SK-N-SH treated with all-trans-retinoic acid at 6 μM for 48 hours (cell line): Measurements from ENCODE around the gene MCTP2.

Experiments
- BACH2 ChIP-seq: fragments of 250-450 bp; sonication (Bioruptor Pico); IDR thresholded peaks from 2 replicates; pipeline ENCODE4 v1.9.0; 2021; ENCODE audit warnings: mild to moderate bottlenecking, borderline replicate concordance
- CSDC2 ChIP-seq: fragments of 250-450 bp; sonication (Bioruptor Pico); IDR thresholded peaks from 2 replicates; pipeline ENCODE4 v1.5.0; 2020; ENCODE audit warnings: mild to moderate bottlenecking, moderate library complexity
- GLIS3 ChIP-seq: fragments of 250-450 bp; sonication (Bioruptor Pico); IDR thresholded peaks from 2 replicates; pipeline ENCODE4 v1.5.0; 2020; ENCODE audit warnings: mild to moderate bottlenecking, moderate library complexity
- ZFP30 ChIP-seq: fragments of 450-650 bp; formaldehyde crosslinking; IDR thresholded peaks from 2 replicates; pipeline ENCODE4 v1.5.0; 2022; ENCODE audit warnings: mild to moderate bottlenecking, moderate library complexity
- ZNF70 ChIP-seq: fragments of 450-650 bp; formaldehyde crosslinking; IDR thresholded peaks from 2 replicates; pipeline ENCODE4 v1.5.0; 2020; ENCODE audit warnings: mild to moderate bottlenecking, moderate library complexity
- TF ChIP-seq, protein P1 (sequence below): fragments of 250-450 bp; sonication (Bioruptor Pico); IDR thresholded peaks from 2 replicates; pipeline ENCODE4 v1.8.0; 2021; ENCODE audit warnings: low read depth, mild to moderate bottlenecking, moderate library complexity, borderline replicate concordance

DNA sequence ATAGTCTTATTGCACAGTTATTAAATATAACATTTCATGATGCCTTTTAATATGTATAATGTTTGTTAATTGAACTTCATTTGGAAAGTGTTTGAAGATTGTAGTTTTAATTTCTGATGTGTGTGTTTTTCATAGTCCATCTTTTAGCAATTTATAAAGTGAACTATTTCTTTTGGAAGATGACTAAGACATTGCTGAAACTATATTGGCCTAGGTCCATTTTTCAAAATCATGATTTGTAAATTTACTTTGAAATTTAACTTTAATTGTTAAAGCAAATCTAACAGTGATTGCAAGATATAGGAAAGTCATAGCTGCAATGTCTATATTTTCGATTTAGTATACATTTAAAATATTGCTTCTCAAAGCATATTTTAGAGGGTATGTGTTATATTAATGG is 30.8 kb downstream of the MCTP2 start:
- no peak for TF ChIP-seq BACH2
- TF ChIP-seq ZNF70 (CRISPR knock-in tag), result no peak
- TF ChIP-seq ZFP30 (CRISPR knock-in tag), result no peak
- TF ChIP-seq, protein P1, sequence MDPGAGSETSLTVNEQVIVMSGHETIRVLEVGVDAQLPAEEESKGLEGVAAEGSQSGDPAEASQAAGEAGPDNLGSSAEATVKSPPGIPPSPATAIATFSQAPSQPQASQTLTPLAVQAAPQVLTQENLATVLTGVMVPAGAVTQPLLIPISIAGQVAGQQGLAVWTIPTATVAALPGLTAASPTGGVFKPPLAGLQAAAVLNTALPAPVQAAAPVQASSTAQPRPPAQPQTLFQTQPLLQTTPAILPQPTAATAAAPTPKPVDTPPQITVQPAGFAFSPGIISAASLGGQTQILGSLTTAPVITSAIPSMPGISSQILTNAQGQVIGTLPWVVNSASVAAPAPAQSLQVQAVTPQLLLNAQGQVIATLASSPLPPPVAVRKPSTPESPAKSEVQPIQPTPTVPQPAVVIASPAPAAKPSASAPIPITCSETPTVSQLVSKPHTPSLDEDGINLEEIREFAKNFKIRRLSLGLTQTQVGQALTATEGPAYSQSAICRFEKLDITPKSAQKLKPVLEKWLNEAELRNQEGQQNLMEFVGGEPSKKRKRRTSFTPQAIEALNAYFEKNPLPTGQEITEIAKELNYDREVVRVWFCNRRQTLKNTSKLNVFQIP, result no peak
- TF ChIP-seq GLIS3 (CRISPR knock-in tag), result no peak
- no peak for TF ChIP-seq CSDC2 (CRISPR knock-in tag)
